Neutrophil (primary cell): ENCODE results near the gene INVS.
"Not testable (repeated sequence)": the region's sequence is repeated elsewhere in the genome, so short reads cannot be mapped to it uniquely, and the experiment has no call there.

Experiments
- H3K27ac ChIP-seq: fragments of 200-600 bp; sonication (generic); 2 replicates; pipeline ENCODE4 v1.5.1; 2016; ENCODE audit warnings: mild to moderate bottlenecking, moderate library complexity
- H3K27me3 ChIP-seq: fragments of 200-600 bp; sonication (generic); 2 replicates; pipeline ENCODE4 v1.6.0; 2016; ENCODE audit warnings: mild to moderate bottlenecking
- H3K36me3 ChIP-seq: fragments of 200-600 bp; sonication (generic); 2 replicates; pipeline ENCODE4 v1.5.1; 2017
- H3K4me1 ChIP-seq, 2 experiments: fragments of 200-600 bp in 1 of 2; sonication (generic) in 1 of 2; 1 replicate in 1 of 2; 2 replicates in 1 of 2; pipeline versions ENCODE4 v1.5.1 to v1.6.1; 2013 to 2016; ENCODE audit warnings: low read depth in 1 of 2, low read length in 1 of 2, mild to moderate bottlenecking in 1 of 2, moderate library complexity in 1 of 2; ENCODE audit not compliant: control insufficient read depth in 1 of 2, insufficient read depth in 1 of 2
- H3K4me3 ChIP-seq, 2 experiments: fragments of 200-600 bp in 1 of 2; sonication (generic) in 1 of 2; 1 replicate in 1 of 2; 2 replicates in 1 of 2; pipeline ENCODE4 v1.5.1; 2013 to 2016; ENCODE audit warnings: low read depth in 1 of 2, low read length in 1 of 2, mild to moderate bottlenecking in 1 of 2, moderate library complexity in 1 of 2
- H3K9me3 ChIP-seq: fragments of 200-600 bp; sonication (generic); 2 replicates; pipeline ENCODE4 v1.5.1; 2016
- TF ChIP-seq, protein P1 (sequence below): fragments of 200-600 bp; sonication (generic); IDR thresholded peaks from 2 replicates; pipeline ENCODE4 v1.5.1; 2016; ENCODE audit warnings: antibody characterized with exemption

Gene INVS

DNA sequence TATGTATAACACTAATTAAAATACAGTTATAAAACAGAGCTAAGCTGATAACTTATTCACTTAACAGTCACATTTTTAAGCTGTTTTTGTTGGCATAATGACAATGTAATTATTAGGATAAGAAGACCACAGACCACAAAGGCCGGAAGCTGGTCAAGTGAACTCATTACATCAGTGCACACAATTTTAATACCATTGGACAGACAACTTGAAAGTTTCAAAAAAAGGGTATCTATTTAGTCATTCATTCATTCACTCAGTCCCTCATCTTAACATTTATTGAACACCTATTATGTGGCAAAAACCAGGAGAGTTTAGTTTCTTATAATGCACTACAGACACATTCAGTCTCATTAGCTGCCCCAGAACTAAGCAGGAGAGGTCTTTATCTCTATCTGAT is 11.8 kb upstream of the INVS start:
- TF ChIP-seq, protein P1, sequence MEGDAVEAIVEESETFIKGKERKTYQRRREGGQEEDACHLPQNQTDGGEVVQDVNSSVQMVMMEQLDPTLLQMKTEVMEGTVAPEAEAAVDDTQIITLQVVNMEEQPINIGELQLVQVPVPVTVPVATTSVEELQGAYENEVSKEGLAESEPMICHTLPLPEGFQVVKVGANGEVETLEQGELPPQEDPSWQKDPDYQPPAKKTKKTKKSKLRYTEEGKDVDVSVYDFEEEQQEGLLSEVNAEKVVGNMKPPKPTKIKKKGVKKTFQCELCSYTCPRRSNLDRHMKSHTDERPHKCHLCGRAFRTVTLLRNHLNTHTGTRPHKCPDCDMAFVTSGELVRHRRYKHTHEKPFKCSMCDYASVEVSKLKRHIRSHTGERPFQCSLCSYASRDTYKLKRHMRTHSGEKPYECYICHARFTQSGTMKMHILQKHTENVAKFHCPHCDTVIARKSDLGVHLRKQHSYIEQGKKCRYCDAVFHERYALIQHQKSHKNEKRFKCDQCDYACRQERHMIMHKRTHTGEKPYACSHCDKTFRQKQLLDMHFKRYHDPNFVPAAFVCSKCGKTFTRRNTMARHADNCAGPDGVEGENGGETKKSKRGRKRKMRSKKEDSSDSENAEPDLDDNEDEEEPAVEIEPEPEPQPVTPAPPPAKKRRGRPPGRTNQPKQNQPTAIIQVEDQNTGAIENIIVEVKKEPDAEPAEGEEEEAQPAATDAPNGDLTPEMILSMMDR, result no peak
- Histone ChIP-seq H3K4me3 (no peak overlapping the region), H3K27me3 (no peaks in the 10 kb centered on the region), H3K4me1 (peaks cover 23 to 35% of the 10 kb centered on the region in 2 experiments), H3K9me3 (no peaks in the 10 kb centered on the region), H3K27ac (no peak overlapping the region), H3K36me3 (no peaks in the 10 kb centered on the region)

DNA sequence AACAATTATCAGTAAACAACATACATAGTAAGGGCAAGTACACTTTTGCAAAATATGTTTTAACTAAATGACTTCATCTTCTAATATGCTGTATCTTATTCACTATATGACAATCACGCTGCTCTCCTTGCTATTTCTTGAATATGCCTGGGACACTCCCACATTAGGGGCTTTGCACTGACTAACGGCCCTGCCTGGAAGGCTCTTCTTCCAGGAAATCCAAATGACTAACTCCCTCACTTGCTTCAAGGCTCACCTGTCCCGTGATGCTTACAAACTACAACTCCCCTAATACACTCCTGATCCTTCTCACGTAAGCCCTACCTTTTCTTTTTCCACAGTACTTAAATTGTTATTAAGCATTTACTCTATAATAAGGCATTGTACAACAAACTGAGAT is 10.8 kb upstream of the INVS start:
- Histone ChIP-seq H3K36me3 (no peaks in the 10 kb centered on the region), H3K9me3 (no peaks in the 10 kb centered on the region), H3K4me3 (no peak overlapping the region), H3K27ac (no peak overlapping the region), H3K27me3 (no peaks in the 10 kb centered on the region), H3K4me1 (peaks cover 23 to 35% of the 10 kb centered on the region in 2 experiments)
- TF ChIP-seq, protein P1, result no peak

DNA sequence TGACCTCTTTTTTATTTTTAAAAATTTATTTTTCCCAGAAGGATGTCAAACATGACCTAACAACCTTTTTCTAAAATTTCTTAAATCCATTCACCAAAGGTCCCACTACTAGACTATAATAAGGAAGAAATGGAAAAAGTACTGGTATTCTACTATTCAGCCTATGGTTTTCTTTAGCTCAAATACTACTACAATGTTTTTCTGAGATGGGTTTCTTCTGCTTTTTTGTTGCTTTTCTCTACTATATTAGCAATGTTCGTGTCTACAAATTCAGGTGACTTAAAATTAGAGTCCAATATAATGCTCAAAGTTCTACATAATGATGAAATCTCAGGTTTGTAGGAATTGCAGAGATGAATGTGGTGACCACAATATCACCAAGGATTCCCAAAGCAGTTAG is 8.2 kb upstream of the INVS start:
- Histone ChIP-seq H3K4me1 (peaks cover 23 to 35% of the 10 kb centered on the region in 2 experiments), H3K27me3 (no peaks in the 10 kb centered on the region), H3K36me3 (no peaks in the 10 kb centered on the region), H3K4me3 (no peak overlapping the region), H3K27ac (no peak overlapping the region), H3K9me3 (no peaks in the 10 kb centered on the region)
- TF ChIP-seq, protein P1, result no peak

DNA sequence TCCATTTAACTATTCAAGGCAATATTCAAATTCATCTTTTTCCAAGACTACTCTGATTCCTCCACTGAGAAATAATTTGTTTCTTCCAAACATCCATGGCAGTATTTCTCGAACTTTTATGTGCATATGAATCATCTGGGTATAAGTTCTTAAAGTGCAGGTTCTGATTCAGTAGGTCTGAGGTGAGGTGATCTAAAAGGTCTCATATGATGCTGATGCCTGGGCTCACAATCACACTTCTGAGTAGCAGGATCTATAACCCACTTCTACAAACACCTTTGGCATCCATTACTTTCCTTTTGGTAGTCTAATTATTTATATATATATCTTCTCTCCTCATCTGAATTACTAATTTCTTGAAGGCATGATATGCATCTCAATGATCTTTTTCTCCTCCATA is 7.4 kb upstream of the INVS start:
- Histone ChIP-seq H3K4me1 (peaks cover 20 to 29% of the 10 kb centered on the region in 2 experiments), H3K36me3 (no peaks in the 10 kb centered on the region), H3K27ac (no peak overlapping the region), H3K9me3 (no peaks in the 10 kb centered on the region), H3K4me3 (no peak overlapping the region), H3K27me3 (no peaks in the 10 kb centered on the region)
- TF ChIP-seq, protein P1, result no peak

DNA sequence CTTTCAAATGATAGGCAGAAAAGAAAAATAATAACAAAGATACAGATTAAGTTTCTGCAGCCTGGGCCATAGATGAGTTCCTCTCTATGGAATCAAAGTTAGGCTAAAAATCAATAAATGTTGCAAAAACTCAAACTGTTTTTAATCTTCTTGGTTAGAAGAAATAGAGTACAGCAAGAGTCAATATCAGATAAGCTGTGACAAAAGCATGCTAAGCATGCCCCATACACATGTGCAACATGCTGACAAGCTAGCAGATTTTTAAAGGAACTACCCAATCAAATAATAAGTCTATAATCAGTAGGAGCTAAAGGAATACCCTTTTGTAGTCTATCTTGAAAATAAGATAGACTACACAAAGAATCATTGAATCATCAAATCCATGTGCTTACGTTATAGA is 7.0 kb upstream of the INVS start:
- TF ChIP-seq, protein P1, result no peak
- no peaks in the 10 kb centered on the region for H3K9me3 ChIP-seq
- no peak overlapping the region for H3K27ac ChIP-seq
- H3K4me3 ChIP-seq, result no peak overlapping the region
- H3K4me1 ChIP-seq, result peaks cover 16 to 25% of the 10 kb centered on the region in 2 experiments
- no peaks in the 10 kb centered on the region for H3K27me3 ChIP-seq
- no peaks in the 10 kb centered on the region for H3K36me3 ChIP-seq

DNA sequence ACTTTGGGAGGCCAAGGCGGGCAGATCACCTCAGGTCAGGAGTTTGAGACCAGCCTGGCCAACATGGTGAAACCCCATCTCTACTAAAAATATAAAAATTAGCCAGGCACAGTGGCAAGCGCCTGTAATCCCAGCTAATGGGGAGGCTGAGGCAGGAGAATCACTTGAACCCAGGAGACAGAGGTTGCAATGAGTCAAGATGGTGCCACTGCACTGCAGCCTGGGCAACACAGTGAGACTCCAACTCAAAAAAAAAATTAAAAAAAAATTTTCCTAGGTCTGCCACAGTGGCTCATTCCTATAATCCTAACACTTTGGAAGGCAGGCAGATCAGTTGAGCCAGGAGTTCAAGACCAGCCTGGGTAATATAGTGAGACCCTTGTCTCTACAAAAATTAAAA is 4.6 kb upstream of the INVS start:
- H3K9me3 ChIP-seq, H3K36me3 ChIP-seq, H3K27ac ChIP-seq, H3K27me3 ChIP-seq, H3K4me3 ChIP-seq: not testable (repeated sequence)
- H3K4me1 ChIP-seq, result peaks cover 19 to 20% of the 10 kb centered on the region in 2 experiments
